ENCODE data around the gene HSDL2. TPM values are rescaled to one million over a fixed set of nuclear protein-coding genes. Genes with fewer than 3 reads are reported as not detected.

The HSDL2 gene
- total and polyA plus RNA-seq, 2 of the 4 experiments (the other 2 are of a cell fraction), result 17.7 to 65.8 TPM

- peaks cover 2% of the 10 kb centered on the region; the same call in 1 of the 2 replicates for H3K9me1 ChIP-seq (ENCODE audit: insufficient read depth, low read length)
- H4K91ac ChIP-seq (ENCODE audit: insufficient read depth, low read depth, low read length), result no peak overlapping the region
- no peak overlapping the region for H3K56ac ChIP-seq (ENCODE audit: extremely low read depth, insufficient read depth, low read length)
- ATAC-seq (ENCODE audit: low read depth) (no peak), DNase-seq (no peak)
- H3K27ac ChIP-seq (ENCODE audit: insufficient read depth, low read length), result no peak overlapping the region
- H2AFZ ChIP-seq (replicated peaks; ENCODE audit: low read length, poor library complexity), result no peak overlapping the region
- H2BK5ac ChIP-seq (ENCODE audit: low read depth, low read length, poor library complexity, severe bottlenecking), result no peak overlapping the region
- H2AK9ac ChIP-seq (replicated peaks; ENCODE audit: low read depth, low read length, poor library complexity), result no peak overlapping the region
- H3K9me3 ChIP-seq (ENCODE audit: control insufficient read depth, insufficient read depth, low read length), result no peaks in the 10 kb centered on the region
- H2AK5ac ChIP-seq (ENCODE audit: low read depth, low read length), result no peak overlapping the region
- H3K4me3 ChIP-seq (ENCODE audit: insufficient read depth, low read depth, low read length), result no peak overlapping the region
- H3K79me1 ChIP-seq (ENCODE audit: low read depth in 1 of 2, low read length in 2 of 2), result peaks cover 3 to 9% of the 10 kb centered on the region in 2 experiments; a peak in 3 of 4 replicates
- dilution Hi-C loops (cut with HindIII; ENCODE audit: low sequenced_read_pairs, unreplicated experiment) (no loop called here), in situ Hi-C loops (cut with MboI; ENCODE audit: low sequenced_read_pairs) (no loop called here), intact Hi-C loops (cut with micrococcal nuclease) (no loop called here)
- no peak overlapping the region for H4K5ac ChIP-seq (ENCODE audit: low read depth, low read length)
- CTCF ChIA-PET, result interaction anchor here (1.5 kb wide), 1 partner anchor 25 kb away, joined by 3 read pairs; no protein-coding TSS in a partner anchor
- TF ChIP-seq USF2 (IDR thresholded peaks at IDR 0.05; ENCODE audit: low read depth, low read length) (no peak), ELK1 (IDR thresholded peaks at IDR 0.05; ENCODE audit: borderline replicate concordance, low read depth, low read length) (no peak), MAZ (IDR thresholded peaks at IDR 0.05; ENCODE audit: borderline replicate concordance, low read depth, low read length) (no peak), CEBPB (IDR thresholded peaks at IDR 0.05; ENCODE audit: low read depth, low read length) (no peak), NFE2L2 (IDR thresholded peaks at IDR 0.05; ENCODE audit: low read depth, low read length) (no peak), BHLHE40 (IDR thresholded peaks at IDR 0.05; ENCODE audit: low read depth, low read length) (no peak), SMC3 (IDR thresholded peaks at IDR 0.05; ENCODE audit: low read depth, low read length) (no peak)
- POLR2A ChIA-PET (ENCODE audit: unreplicated experiment), result no interaction called here
- H3K27me3 ChIP-seq (ENCODE audit: control insufficient read depth, insufficient read depth, low read length), result no peaks in the 10 kb centered on the region
- no peak overlapping the region for H3K9ac ChIP-seq (ENCODE audit: low read depth, low read length)
- H3K14ac ChIP-seq (replicated peaks; ENCODE audit: low read depth, low read length), result no peak overlapping the region
- H2BK15ac ChIP-seq (ENCODE audit: low read depth, low read length), result no peak overlapping the region
- H3K4ac ChIP-seq (ENCODE audit: low read depth, low read length), result no peak overlapping the region
- no peak overlapping the region for H3K23ac ChIP-seq (ENCODE audit: low read depth, low read length)
- no peak overlapping the region for H2BK120ac ChIP-seq (ENCODE audit: low read depth, low read length)
- H3K4me2 ChIP-seq (ENCODE audit: low read depth, low read length), result no peak overlapping the region
- H3K4me1 ChIP-seq (ENCODE audit: control insufficient read depth, insufficient read depth, low read length), result peaks cover 9% of the 10 kb centered on the region
- no peaks in the 10 kb centered on the region for H4K20me1 ChIP-seq (ENCODE audit: insufficient read depth, low read length)
- no peak overlapping the region for H4K8ac ChIP-seq (ENCODE audit: low read depth in 2 of 2, low read length in 2 of 2)
- no peak overlapping the region for H2BK20ac ChIP-seq (ENCODE audit: low read depth, low read length)
- BruUV-seq (replicated peaks), result no TSS peak
- 100% methylated on average over 1 of the region's 4 CpGs; no CpG with 5 or more reads in 1 of the 2 experiments for WGBS, 2 experiments (ENCODE audit: extremely low coverage in 2 of 2, insufficient read length in 1 of 2)
- H3K36me3 ChIP-seq (ENCODE audit: control insufficient read depth, insufficient read depth, low read length), result peaks cover 14% of the 10 kb centered on the region
- no peak overlapping the region for H3K18ac ChIP-seq (ENCODE audit: low read depth, low read length)
Measured at GRCh38 chr9:112408819-112409218, 28.9 kb downstream of the HSDL2 start.
